HG02870 (cell line): ENCODE results near the gene GALNT9.
"Not testable (repeated sequence)": the region's sequence is repeated elsewhere in the genome, so short reads cannot be mapped to it uniquely, and the experiment has no call there.

ENCODE experiments used
- ATAC-seq: cut with Tn5 transposase; IDR thresholded peaks from one replicate; pipeline ENCODE4 v1.9.1; 2021; ENCODE audit warnings: mild to moderate bottlenecking, moderate library complexity; ENCODE audit not compliant: unreplicated experiment

The GALNT9 gene

GRCh38 chr12:132253698-132254480 is 75.5 kb downstream of the GALNT9 start:
- ATAC-seq: no peak

- not testable (repeated sequence) for ATAC-seq
Observed at GRCh38 chr12:132252981-132253380, 76.4 kb downstream of the GALNT9 start.

- no peak for ATAC-seq
Observed at GRCh38 chr12:132251741-132252490, 77.5 kb downstream of the GALNT9 start.

GRCh38 chr12:132251310-132251709 is 78.1 kb downstream of the GALNT9 start:
- ATAC-seq: no peak

GRCh38 chr12:132250707-132251106 is 78.7 kb downstream of the GALNT9 start:
- ATAC-seq: no peak

GRCh38 chr12:132249689-132250478 is 79.5 kb downstream of the GALNT9 start:
- ATAC-seq: no peak

GRCh38 chr12:132248453-132249167 is 80.8 kb downstream of the GALNT9 start:
- no peak for ATAC-seq

GRCh38 chr12:132247718-132248452 is 81.5 kb downstream of the GALNT9 start:
- no peak for ATAC-seq

- no peak for ATAC-seq
Observed at GRCh38 chr12:132246997-132247717, 82.2 kb downstream of the GALNT9 start.

GRCh38 chr12:132245521-132246101 is 83.8 kb downstream of the GALNT9 start:
- no peak for ATAC-seq

- no peak for ATAC-seq
Observed at GRCh38 chr12:132244724-132245295, 84.6 kb downstream of the GALNT9 start.

- ATAC-seq: no peak
Observed at GRCh38 chr12:132243596-132244310, 85.6 kb downstream of the GALNT9 start.

- ATAC-seq: not testable (repeated sequence)
Observed at GRCh38 chr12:132243171-132243570, 86.2 kb downstream of the GALNT9 start.

- not testable (repeated sequence) for ATAC-seq
Observed at GRCh38 chr12:132240669-132241007, 88.8 kb downstream of the GALNT9 start.

- ATAC-seq: no peak
Observed at GRCh38 chr12:132239796-132240668, 89.4 kb downstream of the GALNT9 start.

GRCh38 chr12:132239392-132239791 is 90.0 kb downstream of the GALNT9 start:
- no peak for ATAC-seq

GRCh38 chr12:132238884-132239283 is 90.5 kb downstream of the GALNT9 start:
- ATAC-seq: no peak
